GM12865 (cell line): ENCODE data around the gene MED4.

Experiments
- DNase-seq: peaks from one replicate; pipeline ENCODE4 v3.0.0; 2010; ENCODE audit warnings: low read depth
- H3K4me3 ChIP-seq: 2 replicates; pipeline ENCODE4 v1.5.1; 2011; ENCODE audit warnings: mild to moderate bottlenecking, low read depth, low read length, control low read depth
- TF ChIP-seq, protein P1 (sequence below): IDR thresholded peaks from 2 replicates; pipeline ENCODE4 v1.5.1; 2011; ENCODE audit warnings: low read length, control low read depth, low read depth, inconsistent platforms; ENCODE audit not compliant: insufficient read depth; ENCODE audit errors: missing control alignments

Gene MED4

DNA sequence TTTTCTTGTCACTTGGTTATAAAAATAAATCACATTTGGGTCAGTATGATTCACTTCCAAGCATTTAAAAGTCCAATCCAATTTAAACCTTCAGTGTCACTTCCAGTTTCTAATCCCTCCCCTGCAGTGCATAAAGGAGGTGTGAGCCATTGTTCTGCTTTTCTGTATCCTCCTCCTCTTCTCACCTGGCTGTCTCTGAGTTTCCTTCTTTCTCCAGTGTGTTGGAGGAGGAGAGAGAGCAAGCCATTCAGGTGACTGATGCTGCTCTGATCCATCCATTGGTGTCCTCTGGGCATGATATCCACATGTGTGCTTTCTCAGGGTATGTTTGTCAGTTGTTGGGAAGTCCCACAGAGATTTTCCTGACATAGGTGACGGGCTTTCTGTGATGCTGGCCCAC is 56.1 kb downstream of the MED4 start:
- TF ChIP-seq, protein P1, sequence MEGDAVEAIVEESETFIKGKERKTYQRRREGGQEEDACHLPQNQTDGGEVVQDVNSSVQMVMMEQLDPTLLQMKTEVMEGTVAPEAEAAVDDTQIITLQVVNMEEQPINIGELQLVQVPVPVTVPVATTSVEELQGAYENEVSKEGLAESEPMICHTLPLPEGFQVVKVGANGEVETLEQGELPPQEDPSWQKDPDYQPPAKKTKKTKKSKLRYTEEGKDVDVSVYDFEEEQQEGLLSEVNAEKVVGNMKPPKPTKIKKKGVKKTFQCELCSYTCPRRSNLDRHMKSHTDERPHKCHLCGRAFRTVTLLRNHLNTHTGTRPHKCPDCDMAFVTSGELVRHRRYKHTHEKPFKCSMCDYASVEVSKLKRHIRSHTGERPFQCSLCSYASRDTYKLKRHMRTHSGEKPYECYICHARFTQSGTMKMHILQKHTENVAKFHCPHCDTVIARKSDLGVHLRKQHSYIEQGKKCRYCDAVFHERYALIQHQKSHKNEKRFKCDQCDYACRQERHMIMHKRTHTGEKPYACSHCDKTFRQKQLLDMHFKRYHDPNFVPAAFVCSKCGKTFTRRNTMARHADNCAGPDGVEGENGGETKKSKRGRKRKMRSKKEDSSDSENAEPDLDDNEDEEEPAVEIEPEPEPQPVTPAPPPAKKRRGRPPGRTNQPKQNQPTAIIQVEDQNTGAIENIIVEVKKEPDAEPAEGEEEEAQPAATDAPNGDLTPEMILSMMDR, result no peak
- peak; percentile 24 for DNase-seq
- H3K4me3 ChIP-seq, result peak overlapping the region; percentile 85

DNA sequence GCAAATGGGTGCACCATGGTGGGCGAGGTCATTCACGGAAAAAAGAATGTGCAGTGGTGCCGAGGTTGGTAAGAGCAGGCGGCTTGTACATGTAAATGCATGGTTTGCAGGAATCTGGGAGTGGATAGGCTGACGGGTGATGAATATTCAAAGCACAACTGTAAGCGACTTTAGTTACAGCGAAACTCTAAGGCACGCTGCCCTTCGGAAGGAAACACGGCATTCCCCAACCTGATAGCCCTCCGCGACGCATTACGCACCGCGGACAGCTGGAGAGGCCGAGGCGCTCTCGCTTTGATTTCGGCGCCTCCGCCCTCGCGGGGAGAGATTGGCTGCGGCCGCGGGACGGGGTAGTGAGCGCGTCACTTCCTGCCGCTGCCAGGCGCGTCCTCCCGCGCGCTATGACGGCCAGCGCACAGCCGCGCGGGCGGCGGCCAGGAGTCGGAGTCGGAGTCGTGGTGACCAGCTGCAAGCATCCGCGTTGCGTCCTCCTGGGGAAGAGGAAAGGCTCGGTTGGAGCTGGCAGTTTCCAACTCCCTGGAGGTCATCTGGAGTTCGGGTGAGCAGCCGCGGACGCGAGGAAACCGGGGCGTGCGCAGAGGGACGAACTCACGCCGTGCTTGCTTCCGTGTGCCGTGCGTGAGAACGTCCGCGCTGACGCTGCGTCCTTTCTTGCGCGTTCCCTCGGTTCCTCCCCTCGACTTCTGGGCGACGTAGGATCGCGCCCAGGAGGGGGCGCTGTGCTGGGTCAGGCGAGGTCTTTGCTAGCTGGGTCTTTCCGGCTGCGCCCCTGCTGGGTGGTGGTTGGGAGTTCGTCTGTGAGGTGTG is 57.3 kb downstream of the MED4 start, which contains the start of gene NUDT15:
TSS of gene NUDT15 (plus strand) at position 381 of the 828 bp plus-strand sequence. CDS start at position 402, 21 bp downstream.
- TF ChIP-seq, protein P1, result peak; percentile 100

DNA sequence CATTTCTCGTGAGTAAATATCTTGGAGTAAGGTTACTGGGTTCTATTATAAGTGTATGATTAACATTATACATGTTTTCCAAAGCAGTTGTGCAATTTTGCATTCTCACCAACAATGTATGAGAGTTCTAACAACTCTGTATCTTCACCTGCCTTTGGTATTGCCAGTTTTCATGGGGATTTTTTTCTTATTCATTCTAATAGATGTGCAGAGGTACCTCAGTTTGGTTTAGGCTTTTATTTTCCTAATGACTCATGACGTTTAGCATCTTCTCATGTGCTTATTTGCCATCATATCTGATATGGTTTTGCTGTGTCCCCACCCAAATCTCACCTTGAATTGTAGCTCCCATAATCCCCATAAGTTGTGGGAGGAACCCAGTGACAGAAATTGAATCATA is 65.0 kb downstream of the MED4 start:
- no peak for DNase-seq
- TF ChIP-seq, protein P1, result no peak
- H3K4me3 ChIP-seq, result no peak overlapping the region

More for the DNA sequence above, 57.3 kb downstream of the MED4 start, which contains the start of gene NUDT15:
- H3K4me3 ChIP-seq, result peak within 1 kb of the TSS; percentile 85
- DNase-seq, result peak; percentile 99

DNA sequence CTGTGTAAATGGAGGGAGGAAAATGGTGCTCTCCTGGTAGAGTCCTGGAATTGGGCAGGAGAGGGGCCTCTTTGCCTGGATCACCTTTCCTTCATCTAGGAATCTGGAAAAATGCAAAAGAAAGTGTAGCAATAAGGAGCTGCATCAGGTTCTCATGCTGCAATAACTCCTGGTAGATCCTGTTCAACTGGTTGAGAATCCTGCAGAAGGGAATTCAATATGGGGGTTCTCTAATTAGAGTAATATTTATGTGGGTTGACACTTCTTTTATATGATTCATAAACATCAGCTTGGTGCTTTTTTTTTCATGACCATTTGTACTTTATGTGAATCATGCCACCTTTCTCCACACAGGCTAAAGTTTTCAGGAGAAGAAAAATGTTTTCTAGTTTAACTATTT is 66.8 kb downstream of the MED4 start:
- TF ChIP-seq, protein P1, result no peak
- no peak overlapping the region for H3K4me3 ChIP-seq
- DNase-seq, result no peak
